A549 (cell line): ENCODE measurements around the gene ABCC3. TPM values are rescaled to one million over a fixed set of nuclear protein-coding genes. Genes with fewer than 3 reads are reported as not detected.

Experiments used
- ATAC-seq, 2 experiments: fragments of 200-7000 bp in 1 of 2; fragments of >200 bp in 1 of 2; cut with Nextera tagmentation in 1 of 2; cut with Tn5 transposase in 1 of 2; 3 replicates each; pipeline versions ENCODE4 v1.8.0 to v1.9.1; 2018 to 2020; ENCODE audit warnings: mild to moderate bottlenecking in 1 of 2, moderate library complexity in 1 of 2
- CTCF ChIA-PET: fragments of 300-600 bp; sonication (Branson Sonifier 250); formaldehyde crosslinking; extraction: SDS; loops from one replicate; lab custom pipeline; 2021; ENCODE audit warnings: antibody characterized with exemption, inconsistent platforms; lab: Yijun Ruan, JAX
- POLR2A ChIA-PET: fragments of 350-600 bp; formaldehyde crosslinking; extraction: SDS; loops from one replicate; lab custom pipeline; 2021; ENCODE audit warnings: antibody characterized with exemption, inconsistent platforms; lab: Yijun Ruan, JAX
- DNase-seq, 2 experiments: peaks; one replicate each; pipeline versions ENCODE4 v3.0.0 to v3.0.0-alpha.2; 2011 to 2016; ENCODE audit warnings: low read depth in 1 of 2, low spot score in 1 of 2
- FAIRE-seq: peaks from 2 replicates; lab custom pipeline; 2011; peaks lifted over from hg19 to GRCh38; lab: Jason Lieb, UNC
- H3K27ac ChIP-seq, 2 experiments: fragments of >200 bp; sonication (Bioruptor Twin); formaldehyde crosslinking; 3 replicates each; pipeline ENCODE4 v1.5.1; 2016 to 2017
- H3K4me1 ChIP-seq: fragments of >200 bp; sonication (Bioruptor Twin); formaldehyde crosslinking; 3 replicates; pipeline ENCODE4 v1.6.1; 2016
- H3K4me2 ChIP-seq: fragments of >200 bp; sonication (Bioruptor Twin); formaldehyde crosslinking; 3 replicates; pipeline ENCODE4 v1.6.1; 2016
- H3K4me3 ChIP-seq: fragments of >200 bp; sonication (Bioruptor Twin); formaldehyde crosslinking; 3 replicates; pipeline ENCODE4 v1.5.1; 2016
- H3K9me3 ChIP-seq: fragments of >200 bp; sonication (Bioruptor Twin); formaldehyde crosslinking; 3 replicates; pipeline ENCODE4 v1.6.1; 2016
- ATOH8 ChIP-seq: fragments of 250-450 bp; sonication (Bioruptor Pico); IDR thresholded peaks from 2 replicates; pipeline ENCODE4 v1.5.0; 2020; ENCODE audit warnings: low read depth, mild to moderate bottlenecking, moderate library complexity
- BHLHE40 ChIP-seq: IDR thresholded peaks from 2 replicates; pipeline ENCODE4 v1.6.1; 2012; ENCODE audit warnings: low read depth, low read length, inconsistent platforms
- CBX2 ChIP-seq: fragments of 200-600 bp; sonication (generic); IDR thresholded peaks from 2 replicates; pipeline ENCODE4 v1.6.1; 2016; ENCODE audit warnings: low read depth, mild to moderate bottlenecking, borderline replicate concordance
- CEBPB ChIP-seq, 2 experiments: fragments of >200 bp in 1 of 2; sonication (Bioruptor Twin) in 1 of 2; formaldehyde crosslinking in 1 of 2; IDR thresholded peaks; 2 replicates each; pipeline ENCODE4 v1.6.1; 2012 to 2016
- E2F6 ChIP-seq: IDR thresholded peaks from 2 replicates; pipeline ENCODE4 v1.6.1; 2012; ENCODE audit warnings: low read depth, borderline replicate concordance
- EHF ChIP-seq: fragments of 250-450 bp; sonication (Bioruptor Pico); IDR thresholded peaks from 2 replicates; pipeline ENCODE4 v1.5.0; 2020; ENCODE audit warnings: mild to moderate bottlenecking
- EP300 ChIP-seq, 2 experiments: fragments of >200 bp; sonication (Bioruptor Twin); formaldehyde crosslinking; IDR thresholded peaks; 2 replicates in 1 of 2; 3 replicates in 1 of 2; pipeline ENCODE4 v1.6.1; 2016 to 2017
- FOSL2 ChIP-seq, 2 experiments: fragments of 450-650 bp in 1 of 2; fragments of >200 bp in 1 of 2; sonication (Bioruptor Twin) in 1 of 2; formaldehyde crosslinking; IDR thresholded peaks; 2 replicates each; pipeline versions ENCODE4 v1.5.0 to v1.6.1; 2016 to 2020; ENCODE audit warnings: mild to moderate bottlenecking in 1 of 2, moderate library complexity in 1 of 2
- FOXS1 ChIP-seq: fragments of 250-450 bp; sonication (Bioruptor Pico); IDR thresholded peaks from 2 replicates; pipeline ENCODE4 v1.5.0; 2020; ENCODE audit warnings: mild to moderate bottlenecking, moderate library complexity
- GATA3 ChIP-seq: IDR thresholded peaks from 2 replicates; pipeline ENCODE4 v1.6.1; 2012; ENCODE audit warnings: borderline replicate concordance
- HEYL ChIP-seq: fragments of 250-450 bp; sonication (Bioruptor Pico); IDR thresholded peaks from 2 replicates; pipeline ENCODE4 v1.8.0; 2021; ENCODE audit warnings: mild to moderate bottlenecking, moderate library complexity
- HMGXB4 ChIP-seq: fragments of 250-450 bp; sonication (Bioruptor Pico); IDR thresholded peaks from 2 replicates; pipeline ENCODE4 v1.5.0; 2021; ENCODE audit warnings: mild to moderate bottlenecking, moderate library complexity, borderline replicate concordance
- HOXB13 ChIP-seq: fragments of 250-450 bp; sonication (Bioruptor Pico); IDR thresholded peaks from 2 replicates; pipeline ENCODE4 v1.5.0; 2020; ENCODE audit warnings: low read depth, mild to moderate bottlenecking, moderate library complexity
- HOXB5 ChIP-seq: fragments of 250-450 bp; sonication (Bioruptor Pico); IDR thresholded peaks from 2 replicates; pipeline ENCODE4 v1.5.0; 2020; ENCODE audit warnings: mild to moderate bottlenecking, moderate library complexity
- JUNB ChIP-seq: fragments of >200 bp; sonication (Bioruptor Twin); formaldehyde crosslinking; IDR thresholded peaks from 2 replicates; pipeline ENCODE4 v1.6.1; 2016
- KDM1A ChIP-seq: fragments of 200-600 bp; sonication (generic); IDR thresholded peaks from 2 replicates; pipeline ENCODE4 v1.6.1; 2016; ENCODE audit warnings: low read depth, mild to moderate bottlenecking
- KDM5A ChIP-seq: fragments of 200-600 bp; sonication (generic); IDR thresholded peaks from 2 replicates; pipeline ENCODE4 v1.6.1; 2016; ENCODE audit warnings: antibody characterized with exemption, mild to moderate bottlenecking
- MAX ChIP-seq: IDR thresholded peaks from 2 replicates; pipeline ENCODE4 v1.6.1; 2012
- MYC ChIP-seq: IDR thresholded peaks from 2 replicates; pipeline ENCODE4 v1.6.1; 2012; ENCODE audit warnings: mild to moderate bottlenecking, inconsistent platforms, low read length, improper control_type of control experiment, borderline replicate concordance
- NPAS2 ChIP-seq: fragments of 250-450 bp; sonication (Bioruptor Pico); IDR thresholded peaks from 2 replicates; pipeline ENCODE4 v1.8.0; 2022; ENCODE audit warnings: mild to moderate bottlenecking, moderate library complexity, borderline replicate concordance
- PBX3 ChIP-seq: IDR thresholded peaks from 2 replicates; pipeline ENCODE4 v1.6.1; 2012
- PHF8 ChIP-seq: fragments of 200-600 bp; sonication (generic); IDR thresholded peaks from 2 replicates; pipeline ENCODE4 v1.6.1; 2016; ENCODE audit warnings: low read depth, mild to moderate bottlenecking, antibody characterized with exemption, moderate library complexity, borderline replicate concordance
- POLR2AphosphoS2 ChIP-seq: conservative IDR thresholded peaks from 2 replicates; pipeline ENCODE4 v1.6.1; 2012; ENCODE audit warnings: low read length, improper control_type of control experiment, inconsistent platforms
- RFX5 ChIP-seq: fragments of 450-650 bp; IDR thresholded peaks from 2 replicates; pipeline ENCODE4 v1.7.1; 2014; ENCODE audit warnings: antibody characterized with exemption, mild to moderate bottlenecking, moderate library complexity
- RNF2 ChIP-seq: fragments of 200-600 bp; sonication (generic); IDR thresholded peaks from 2 replicates; pipeline ENCODE4 v1.6.1; 2016; ENCODE audit warnings: low read depth, mild to moderate bottlenecking, antibody characterized with exemption, moderate library complexity, borderline replicate concordance
- ZNF302 ChIP-seq: fragments of 250-450 bp; sonication (Bioruptor Pico); IDR thresholded peaks from 2 replicates; pipeline ENCODE4 v1.9.0; 2021; ENCODE audit warnings: inconsistent platforms, mild to moderate bottlenecking, moderate library complexity
- ZSCAN20 ChIP-seq: fragments of 250-450 bp; sonication (Bioruptor Pico); IDR thresholded peaks from 2 replicates; pipeline ENCODE4 v1.8.0; 2022; ENCODE audit warnings: mild to moderate bottlenecking, moderate library complexity
- WGBS: methylation state at CpG from one replicate; pipeline ENCODE4 v1.1.6; 2017; ENCODE audit errors: missing lambda C conversion rate; 5-methylcytosine and 5-hydroxymethylcytosine counted together
- polyA plus RNA-seq, 4 experiments: library from polyadenylated mRNA; depleted of rRNA in 3 of 4; stranded (reverse); fragments of >200 nt; fragmentation: RNase III in 1 of 4; extraction: RNeasy Plus Mini Kit Qiagen cat#74134 plus additional on column Dnase treatment in 1 of 4; gene quantifications; 2 replicates in 3 of 4; 3 replicates in 1 of 4; pipeline ENCODE4 v1.2.3, GENCODE V29; 2011 to 2017
- TF ChIP-seq, protein P1 (sequence below): fragments of >200 bp; sonication (Bioruptor Twin); formaldehyde crosslinking; IDR thresholded peaks from 3 replicates; pipeline ENCODE4 v1.5.1; 2016

ABCC3 gene
- polyA plus RNA-seq, 2 of the 4 experiments (the other 2 are of a cell fraction) = 248 to 342 TPM

DNA sequence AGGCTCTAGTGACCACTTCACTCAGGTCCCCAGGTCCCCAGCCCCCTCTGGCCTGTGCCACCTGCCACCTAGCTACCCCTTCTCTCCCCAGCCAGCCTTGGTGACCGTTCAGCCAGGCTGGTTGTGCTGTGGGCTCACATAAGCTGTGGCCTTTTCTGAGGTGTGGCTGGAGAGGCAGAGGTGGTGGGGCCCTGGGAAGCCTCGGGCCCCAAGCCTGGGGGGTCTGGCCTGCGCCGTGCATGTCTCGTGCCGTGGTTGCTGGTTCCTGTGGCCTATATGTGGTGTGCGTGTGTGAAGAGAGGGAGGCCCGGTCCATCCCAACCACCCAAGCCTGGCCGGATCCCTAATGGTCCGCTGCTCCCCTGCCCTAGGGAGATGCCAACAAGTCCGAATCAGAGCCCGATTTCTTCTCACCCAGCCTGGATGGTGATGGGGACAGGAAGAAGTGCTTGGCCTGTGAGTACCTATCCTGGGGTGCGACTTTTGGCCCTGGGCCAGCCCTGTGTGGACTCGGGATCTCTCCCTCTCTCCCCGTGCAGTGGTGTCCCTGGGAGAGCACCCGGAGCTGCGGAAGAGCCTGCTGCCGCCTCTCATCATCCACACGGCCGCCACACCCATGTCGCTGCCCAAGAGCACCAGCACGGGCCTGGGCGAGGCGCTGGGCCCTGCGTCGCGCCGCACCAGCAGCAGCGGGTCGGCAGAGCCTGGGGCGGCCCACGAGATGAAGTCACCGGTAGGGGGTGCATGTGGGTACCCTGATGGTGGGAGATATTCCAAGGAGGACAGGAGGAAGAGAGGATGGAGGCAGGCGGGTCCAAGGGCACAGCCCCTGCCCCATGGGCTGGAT lies 38.3 kb upstream of the ABCC3 start:
- Histone ChIP-seq H3K4me3 (no peak overlapping the region), H3K4me2 (no peak overlapping the region), H3K4me1 (no peaks in the 10 kb centered on the region), H3K9me3 (no peaks in the 10 kb centered on the region)
- DNase-seq = no peak
- CTCF ChIA-PET = interaction anchor here (0.9 kb wide), 1 partner anchor 34 kb away, joined by 4 read pairs; no protein-coding TSS in a partner anchor
- no peak for FAIRE-seq
- POLR2A ChIA-PET = no interaction called here
- no peak for TF ChIP-seq KDM5A
- TF ChIP-seq E2F6 = no peak
- TF ChIP-seq EP300 (IDR thresholded peaks at IDR 0.05) = no peak
- no peak for TF ChIP-seq FOSL2 (IDR thresholded peaks at IDR 0.05)
- no peak for TF ChIP-seq FOSL2 (CRISPR knock-in tag; IDR thresholded peaks at IDR 0.05)
- TF ChIP-seq CEBPB (IDR thresholded peaks at IDR 0.05) = no peak
- TF ChIP-seq GATA3 = no peak
- TF ChIP-seq ZSCAN20 (CRISPR knock-in tag) = no peak
- no peak for TF ChIP-seq ZNF302 (CRISPR knock-in tag)
- TF ChIP-seq, protein P1, sequence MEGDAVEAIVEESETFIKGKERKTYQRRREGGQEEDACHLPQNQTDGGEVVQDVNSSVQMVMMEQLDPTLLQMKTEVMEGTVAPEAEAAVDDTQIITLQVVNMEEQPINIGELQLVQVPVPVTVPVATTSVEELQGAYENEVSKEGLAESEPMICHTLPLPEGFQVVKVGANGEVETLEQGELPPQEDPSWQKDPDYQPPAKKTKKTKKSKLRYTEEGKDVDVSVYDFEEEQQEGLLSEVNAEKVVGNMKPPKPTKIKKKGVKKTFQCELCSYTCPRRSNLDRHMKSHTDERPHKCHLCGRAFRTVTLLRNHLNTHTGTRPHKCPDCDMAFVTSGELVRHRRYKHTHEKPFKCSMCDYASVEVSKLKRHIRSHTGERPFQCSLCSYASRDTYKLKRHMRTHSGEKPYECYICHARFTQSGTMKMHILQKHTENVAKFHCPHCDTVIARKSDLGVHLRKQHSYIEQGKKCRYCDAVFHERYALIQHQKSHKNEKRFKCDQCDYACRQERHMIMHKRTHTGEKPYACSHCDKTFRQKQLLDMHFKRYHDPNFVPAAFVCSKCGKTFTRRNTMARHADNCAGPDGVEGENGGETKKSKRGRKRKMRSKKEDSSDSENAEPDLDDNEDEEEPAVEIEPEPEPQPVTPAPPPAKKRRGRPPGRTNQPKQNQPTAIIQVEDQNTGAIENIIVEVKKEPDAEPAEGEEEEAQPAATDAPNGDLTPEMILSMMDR = no peak
- TF ChIP-seq NPAS2 (CRISPR knock-in tag) = no peak
- TF ChIP-seq, all 56 proteins: peak for 0
- no peak overlapping the region for H3K27ac ChIP-seq
- 88% methylated on average over 30 of the region's 34 CpGs for WGBS
- ATAC-seq = peak in 1 of 2 experiments; percentile 34; a peak in 3 of 6 replicates

DNA sequence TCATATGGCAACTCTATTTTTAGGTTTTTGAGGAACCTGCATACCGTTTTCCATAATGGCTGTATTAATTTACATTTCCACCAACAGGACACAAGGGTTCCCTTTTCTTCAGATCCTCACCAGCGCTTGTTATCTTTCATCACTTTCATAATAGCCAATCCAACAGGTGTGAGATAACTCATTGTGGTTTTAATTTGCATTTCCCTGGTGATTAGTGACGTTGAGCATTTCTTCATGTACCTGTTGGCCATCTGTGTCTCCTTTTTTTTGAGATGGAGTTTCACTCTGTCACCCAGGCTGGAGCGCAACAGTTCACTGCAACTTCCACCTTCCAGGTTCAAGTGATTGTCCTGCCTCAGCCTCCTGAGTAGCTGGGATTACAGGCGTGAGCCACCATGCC lies 36.2 kb upstream of the ABCC3 start:
- Histone ChIP-seq H3K27ac (no peak overlapping the region), H3K9me3 (no peaks in the 10 kb centered on the region), H3K4me2 (no peak overlapping the region), H3K4me3 (no peak overlapping the region), H3K4me1 (no peaks in the 10 kb centered on the region)
- FAIRE-seq (no peak), ATAC-seq (no peak), DNase-seq (no peak)
- CTCF ChIA-PET = interaction anchor here (1.0 to 1.7 kb wide), 7 partner anchors 11 to 97 kb away, joined by 3 to 5 read pairs (median 4); no protein-coding TSS in a partner anchor
- TF ChIP-seq PBX3 (no peak), FOXS1 (CRISPR knock-in tag) (no peak), KDM1A (no peak), BHLHE40 (no peak), CBX2 (no peak), PHF8 (no peak), MAX (no peak), HOXB5 (CRISPR knock-in tag) (no peak), EHF (CRISPR knock-in tag) (no peak), RNF2 (no peak), ATOH8 (no peak), HOXB13 (no peak), MYC (no peak), HEYL (CRISPR knock-in tag) (no peak), RFX5 (no peak), HMGXB4 (CRISPR knock-in tag) (no peak), JUNB (no peak), POLR2AphosphoS2 (no peak)
- 89% methylated on average over 5 of the region's 5 CpGs for WGBS
- POLR2A ChIA-PET = no interaction called here
